H9 (cell line): Measurements from ENCODE around the gene PKMYT1. TPM values are rescaled to one million over a fixed set of nuclear protein-coding genes. Genes with fewer than 3 reads are reported as not detected.

Source experiments
- DNase-seq: peaks from one replicate; pipeline ENCODE4 v3.0.0-alpha.2; 2017
- H2AFZ ChIP-seq: one replicate; pipeline ENCODE4 v1.6.1; 2013; ENCODE audit warnings: mild to moderate bottlenecking, low read length, control low read depth, moderate library complexity
- H2AK5ac ChIP-seq: 2 replicates; pipeline ENCODE4 v1.6.1; 2013; ENCODE audit warnings: low read length, control low read depth, mixed read lengths; ENCODE audit not compliant: insufficient read length
- H2BK120ac ChIP-seq: one replicate; pipeline ENCODE4 v1.6.1; 2013; ENCODE audit warnings: low read depth, mild to moderate bottlenecking, low read length, control low read depth, inconsistent platforms; ENCODE audit not compliant: poor library complexity, severe bottlenecking
- H2BK12ac ChIP-seq: 2 replicates; pipeline ENCODE4 v1.6.1; 2013; ENCODE audit warnings: low read length, control low read depth, mixed read lengths, low read depth; ENCODE audit not compliant: insufficient read length
- H2BK15ac ChIP-seq: 2 replicates; pipeline ENCODE4 v1.6.1; 2013; ENCODE audit warnings: low read depth, low read length, control low read depth
- H2BK20ac ChIP-seq: one replicate; pipeline ENCODE4 v1.6.1; 2013; ENCODE audit warnings: low read depth, mild to moderate bottlenecking, low read length, control low read depth, inconsistent platforms; ENCODE audit not compliant: poor library complexity, severe bottlenecking
- H2BK5ac ChIP-seq: 2 replicates; pipeline ENCODE4 v1.6.1; 2013; ENCODE audit warnings: low read length, control low read depth, mixed read lengths; ENCODE audit not compliant: insufficient read length
- H3K14ac ChIP-seq: 2 replicates; pipeline ENCODE4 v1.6.1; 2013; ENCODE audit warnings: low read length, control low read depth; ENCODE audit not compliant: insufficient read depth
- H3K18ac ChIP-seq: 2 replicates; pipeline ENCODE4 v1.6.1; 2013; ENCODE audit warnings: low read depth, mild to moderate bottlenecking, mixed read lengths, low read length, control low read depth; ENCODE audit not compliant: insufficient read length
- H3K23ac ChIP-seq: 2 replicates; pipeline ENCODE4 v1.6.1; 2013; ENCODE audit warnings: low read length, control low read depth, mixed read lengths, low read depth; ENCODE audit not compliant: insufficient read length
- H3K23me2 ChIP-seq: 2 replicates; pipeline ENCODE4 v1.6.1; 2013; ENCODE audit warnings: low read depth, mild to moderate bottlenecking, mixed read lengths, low read length, control low read depth; ENCODE audit not compliant: insufficient read length, poor library complexity, severe bottlenecking
- H3K27ac ChIP-seq: 2 replicates; pipeline ENCODE4 v1.5.1; 2013; ENCODE audit warnings: low read length, control low read depth, mixed read lengths, low read depth; ENCODE audit not compliant: insufficient read length
- H3K27me3 ChIP-seq: 2 replicates; pipeline ENCODE4 v1.6.1; 2013; ENCODE audit warnings: low read length, control low read depth, inconsistent platforms; ENCODE audit not compliant: insufficient read depth
- H3K4ac ChIP-seq: 2 replicates; pipeline ENCODE4 v1.6.1; 2013; ENCODE audit warnings: low read depth, mild to moderate bottlenecking, control low read depth, inconsistent platforms, low read length, moderate library complexity
- H3K4me1 ChIP-seq: 2 replicates; pipeline ENCODE4 v1.6.1; 2013; ENCODE audit warnings: low read length, control low read depth, inconsistent platforms; ENCODE audit not compliant: insufficient read depth
- H3K4me2 ChIP-seq: 2 replicates; pipeline ENCODE4 v1.6.1; 2013; ENCODE audit warnings: low read length, control low read depth, mixed read lengths; ENCODE audit not compliant: insufficient read length, insufficient read depth
- H3K56ac ChIP-seq: 2 replicates; pipeline ENCODE4 v1.6.1; 2013; ENCODE audit warnings: low read depth, mild to moderate bottlenecking, mixed read lengths, low read length, control low read depth; ENCODE audit not compliant: insufficient read length
- H3K79me1 ChIP-seq: 2 replicates; pipeline ENCODE4 v1.6.1; 2013; ENCODE audit warnings: low read depth, mild to moderate bottlenecking, moderate library complexity, low read length, control low read depth, inconsistent platforms; ENCODE audit not compliant: insufficient read depth, poor library complexity, severe bottlenecking
- H3K79me2 ChIP-seq: 2 replicates; pipeline ENCODE4 v1.6.1; 2013; ENCODE audit warnings: low read length, control low read depth, inconsistent platforms; ENCODE audit not compliant: insufficient read depth
- H3K9ac ChIP-seq: 2 replicates; pipeline ENCODE4 v1.6.1; 2013; ENCODE audit warnings: low read length, control low read depth, mixed read lengths; ENCODE audit not compliant: insufficient read length; ENCODE audit errors: extremely low read depth
- H3K9me3 ChIP-seq: one replicate; pipeline ENCODE4 v1.6.1; 2013; ENCODE audit warnings: low read depth, low read length, inconsistent platforms; ENCODE audit not compliant: control insufficient read depth
- H3T11ph ChIP-seq: one replicate; pipeline ENCODE4 v1.6.1; 2013; ENCODE audit warnings: mild to moderate bottlenecking, low read length, control low read depth, inconsistent platforms
- H4K20me1 ChIP-seq: one replicate; pipeline ENCODE4 v1.6.1; 2013; ENCODE audit not compliant: control insufficient read depth, insufficient read length, insufficient read depth
- H4K5ac ChIP-seq: 2 replicates; pipeline ENCODE4 v1.6.1; 2013; ENCODE audit warnings: low read depth, mild to moderate bottlenecking, mixed read lengths, low read length, control low read depth; ENCODE audit not compliant: insufficient read length
- H4K8ac ChIP-seq: replicated peaks from 2 replicates; pipeline ENCODE4 v1.6.1; 2013; ENCODE audit warnings: low read length, control low read depth, mixed read lengths, low read depth; ENCODE audit not compliant: insufficient read length
- H4K91ac ChIP-seq: 2 replicates; pipeline ENCODE4 v1.6.1; 2013; ENCODE audit warnings: low read depth, mild to moderate bottlenecking, moderate library complexity, mixed read lengths, low read length, control low read depth; ENCODE audit not compliant: insufficient read length
- H3K27ac Mint-ChIP-seq, 3 experiments: 2 replicates in 2 of 3; 3 replicates in 1 of 3; pipeline ENCODE4 v1.8.0; 2020 to 2021; ENCODE audit warnings: mixed read lengths in 3 of 3, mild to moderate bottlenecking in 1 of 3, moderate library complexity in 1 of 3
- H3K27me3 Mint-ChIP-seq: 2 replicates; pipeline ENCODE4 v1.8.0; 2021; ENCODE audit warnings: low read depth, mild to moderate bottlenecking, moderate library complexity, mixed read lengths
- H3K36me3 Mint-ChIP-seq, 3 experiments: 2 replicates in 2 of 3; 3 replicates in 1 of 3; pipeline ENCODE4 v1.8.0; 2020 to 2021; ENCODE audit warnings: low read depth in 3 of 3, mixed read lengths in 3 of 3; ENCODE audit not compliant: insufficient read depth in 1 of 3
- H3K4me1 Mint-ChIP-seq, 2 experiments: 2 replicates each; pipeline ENCODE4 v1.8.0; 2020; ENCODE audit warnings: mixed read lengths in 2 of 2
- H3K4me3 Mint-ChIP-seq, 2 experiments: 2 replicates in 1 of 2; 3 replicates in 1 of 2; pipeline ENCODE4 v1.8.0; 2020 to 2021; ENCODE audit warnings: mild to moderate bottlenecking in 2 of 2, mixed read lengths in 2 of 2, moderate library complexity in 1 of 2
- H3K9me3 Mint-ChIP-seq, 2 experiments: 2 replicates in 1 of 2; 3 replicates in 1 of 2; pipeline ENCODE4 v1.8.0; 2020; ENCODE audit warnings: mild to moderate bottlenecking in 2 of 2, mixed read lengths in 2 of 2, moderate library complexity in 1 of 2
- CTCF ChIP-seq: fragments of 200-600 bp; sonication (generic); conservative IDR thresholded peaks from 3 replicates; pipeline ENCODE4 v1.8.0; 2021; ENCODE audit warnings: antibody characterized with exemption, mild to moderate bottlenecking
- WGBS: extraction: QIAGEN DNeasy Blood & Tissue Kit; methylation state at CpG from one replicate; pipeline ENCODE4 v1.1.7; 2013; ENCODE audit warnings: missing lambda C conversion rate, low lambda C conversion rate, mixed read lengths; ENCODE audit not compliant: insufficient read length; ENCODE audit errors: extremely low coverage; 5-methylcytosine and 5-hydroxymethylcytosine counted together
- total RNA-seq: library from RNA; stranded (reverse); gene quantifications from 2 replicates; pipeline ENCODE4 v1.2.1, GENCODE V29; 2021

The PKMYT1 gene
- total RNA-seq, 1 experiment from 2014 or later: 114 TPM

- Histone ChIP-seq H2BK15ac (no peak overlapping the region), H3K79me1 (no peaks in the 10 kb centered on the region), H2AK5ac (no peak overlapping the region), H2AFZ (no peak overlapping the region), H3K9ac (no peak overlapping the region), H3K4me2 (no peak overlapping the region), H2BK12ac (no peak overlapping the region), H3K27me3 (no peaks in the 10 kb centered on the region), H2BK20ac (no peak overlapping the region), H4K91ac (no peak overlapping the region), H3K23me2 (peaks cover 18% of the 10 kb centered on the region), H3K9me3 (no peaks in the 10 kb centered on the region), H2BK120ac (no peak overlapping the region), H3K4me1 (no peaks in the 10 kb centered on the region; the same call in 1 of the 2 replicates), H3K14ac (no peak overlapping the region), H4K5ac (no peak overlapping the region), H4K20me1 (peaks cover 3% of the 10 kb centered on the region), H3K4ac (no peak overlapping the region), H3T11ph (no peak overlapping the region), H3K56ac (no peak overlapping the region), H3K18ac (no peak overlapping the region), H3K79me2 (no peaks in the 10 kb centered on the region), H4K8ac (no peak overlapping the region), H3K23ac (no peak overlapping the region), H3K27ac (no peak overlapping the region), H2BK5ac (no peak overlapping the region)
- peaks cover 4 to 17% (median 15%) of the 10 kb centered on the region in 3 experiments; a peak in 6 of 7 replicates for H3K36me3 Mint-ChIP-seq
- no peaks in the 10 kb centered on the region for H3K9me3 Mint-ChIP-seq
- no peak for TF ChIP-seq CTCF
- peak overlapping the region; percentile 64 to 77; a peak in 4 of 5 replicates for H3K4me3 Mint-ChIP-seq
- DNase-seq: no peak
- no peak overlapping the region; a peak in 1 of 7 replicates for H3K27ac Mint-ChIP-seq
- H3K27me3 Mint-ChIP-seq: peaks cover 25% of the 10 kb centered on the region
- WGBS: no CpG with 5 or more reads among the region's 33 CpGs
- H3K4me1 Mint-ChIP-seq: peaks cover 22 to 28% of the 10 kb centered on the region in 2 experiments
These were observed 12.5 kb downstream of the PKMYT1 start for GRCh38 chr16:2967721-2968161.
